GM18873 (cell line): ENCODE results near the gene MINDY4B.

ENCODE experiments used
- ATAC-seq: cut with Tn5 transposase; IDR thresholded peaks from one replicate; pipeline ENCODE4 v1.9.1; 2021; ENCODE audit warnings: mild to moderate bottlenecking, moderate library complexity, moderate number of reproducible peaks; ENCODE audit not compliant: unreplicated experiment, low FRiP score

The MINDY4B gene

DNA sequence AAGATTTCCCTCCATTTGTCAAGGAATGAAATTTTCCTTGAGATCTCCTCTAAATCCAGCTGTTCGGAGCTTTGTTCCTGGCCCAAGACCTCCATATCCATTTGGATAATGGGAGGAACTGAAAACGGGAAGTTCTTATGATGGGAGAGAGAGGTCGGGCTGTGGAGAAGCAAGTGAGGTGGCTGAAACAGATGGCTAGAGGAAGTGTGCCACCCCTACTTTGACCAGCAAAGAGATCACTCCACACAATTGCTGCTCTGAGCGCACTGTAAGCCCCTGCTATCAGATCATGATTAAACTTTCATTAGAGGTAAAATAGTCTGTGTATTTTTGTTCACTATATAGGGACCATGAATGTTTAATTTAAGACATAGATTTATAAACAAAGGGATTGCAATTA is at the start of gene MINDY4B:
Gene MINDY4B (minus strand): TSS at position 101 of the 400 bp plus-strand sequence. CDS start 0 bp downstream, at position 101.
- ATAC-seq: no peak

DNA sequence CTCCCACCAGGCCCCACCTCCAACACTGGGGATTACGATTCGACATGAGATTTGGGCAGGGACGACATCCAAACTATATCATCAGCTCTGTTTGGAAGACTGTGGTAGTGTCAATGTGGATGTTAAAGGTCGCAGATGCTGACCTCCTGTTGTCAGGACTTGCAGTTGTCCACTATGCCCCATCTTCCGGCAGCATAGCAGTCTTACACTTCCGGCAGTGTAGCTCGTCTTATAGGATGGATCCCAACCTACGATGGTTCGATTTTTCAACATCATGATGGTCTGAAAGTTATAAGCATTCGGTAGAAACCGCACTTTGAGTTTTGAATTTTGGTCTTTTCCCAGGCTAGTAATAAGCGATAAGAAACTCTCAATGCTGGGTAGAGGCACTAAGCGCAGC is 46.7 kb upstream of the MINDY4B start:
- ATAC-seq: no peak

GRCh38 chr3:150945226-150946032 is 40.2 kb upstream of the MINDY4B start:
- ATAC-seq: no peak

- no peak for ATAC-seq
These were observed 37.0 kb upstream of the MINDY4B start for GRCh38 chr3:150942221-150942620.

DNA sequence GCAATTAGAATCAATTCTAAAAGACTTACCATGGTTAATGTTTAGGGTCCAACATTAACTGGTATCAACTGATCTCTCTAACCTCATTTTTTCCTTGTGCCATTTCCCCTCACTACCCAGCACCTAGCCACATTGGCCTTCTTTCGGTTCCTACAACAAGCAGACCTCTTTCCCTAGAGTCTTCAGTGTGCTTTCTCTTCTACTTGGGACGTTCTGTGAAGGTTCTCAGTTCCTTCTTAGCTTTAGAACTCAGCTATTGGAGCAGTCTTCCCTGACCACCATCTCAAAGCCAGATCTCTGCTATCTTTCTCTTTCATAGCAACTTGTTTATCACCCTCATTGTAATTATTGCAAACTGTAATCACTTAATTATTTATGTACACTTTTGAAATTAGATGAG is 31.5 kb upstream of the MINDY4B start:
- ATAC-seq: no peak

GRCh38 chr3:150933473-150933995 is 28.3 kb upstream of the MINDY4B start:
- ATAC-seq: no peak

- no peak for ATAC-seq
These were observed 26.5 kb upstream of the MINDY4B start for GRCh38 chr3:150931745-150932144.

GRCh38 chr3:150930839-150931238 is 25.6 kb upstream of the MINDY4B start:
- ATAC-seq: no peak

DNA sequence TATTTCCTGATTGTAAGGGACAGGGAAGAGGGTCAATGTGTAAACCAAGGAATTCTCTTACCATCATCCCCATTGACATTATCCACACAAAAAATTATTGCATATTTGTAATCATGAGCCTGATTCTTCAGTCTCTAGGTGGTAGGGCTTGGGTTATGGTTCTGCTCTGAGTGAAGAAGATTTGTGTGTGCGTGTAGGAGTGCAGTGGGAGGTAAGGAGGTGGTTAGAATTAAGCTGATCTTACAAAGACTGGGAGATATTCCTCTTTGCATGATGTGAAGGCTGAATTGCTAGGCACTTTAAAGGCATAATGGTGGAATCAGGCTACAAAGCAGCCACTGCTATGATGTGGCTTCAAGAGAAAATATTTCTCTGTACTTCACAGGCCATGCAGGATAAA is 23.0 kb upstream of the MINDY4B start:
- no peak for ATAC-seq

- ATAC-seq: no peak
These were observed 21.1 kb upstream of the MINDY4B start for GRCh38 chr3:150926328-150926727.

- no peak for ATAC-seq
These were observed 20.5 kb upstream of the MINDY4B start for GRCh38 chr3:150925751-150926201.

DNA sequence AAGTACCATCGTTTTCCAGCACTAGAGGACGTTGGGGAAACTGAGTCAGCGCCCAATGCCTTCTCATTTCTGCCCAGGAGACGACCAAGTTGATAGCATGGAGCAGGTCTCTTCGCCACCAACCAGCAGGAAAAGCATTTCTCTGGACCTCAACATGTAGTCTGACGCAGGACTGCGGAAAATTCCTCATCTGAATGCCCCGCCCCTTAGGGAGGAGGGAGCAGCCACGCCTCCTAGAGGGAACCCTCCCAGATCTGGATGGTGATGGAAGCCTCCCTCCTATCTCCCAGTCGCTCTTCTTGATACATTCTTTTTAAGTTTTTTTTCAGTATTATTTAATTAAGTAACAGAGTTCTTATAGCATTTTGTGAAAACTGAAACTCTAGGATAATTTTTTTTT is 17.4 kb upstream of the MINDY4B start:
- ATAC-seq: no peak

- ATAC-seq: no peak
These were observed 16.0 kb upstream of the MINDY4B start for GRCh38 chr3:150921209-150921608.

DNA sequence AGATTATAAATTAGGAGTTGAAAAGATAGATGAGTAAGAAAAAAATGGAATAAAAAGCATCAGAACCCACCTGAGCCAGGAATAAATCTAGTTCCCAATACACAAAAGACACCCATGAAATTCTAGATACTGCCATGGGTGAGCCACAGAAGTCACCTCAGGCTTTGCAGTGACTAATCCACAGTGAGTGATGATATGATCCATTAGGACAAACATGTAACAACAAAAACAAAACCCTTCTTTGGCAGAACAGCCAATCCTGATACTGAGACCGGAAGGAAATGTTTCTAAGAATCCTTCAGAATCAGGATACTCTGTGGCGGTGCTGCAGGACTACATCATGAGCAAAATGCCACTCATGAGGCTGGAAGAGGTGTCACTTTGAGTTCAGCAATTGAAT is 15.0 kb upstream of the MINDY4B start:
- ATAC-seq: no peak

GRCh38 chr3:150917951-150918350 is 12.7 kb upstream of the MINDY4B start:
- no peak for ATAC-seq

DNA sequence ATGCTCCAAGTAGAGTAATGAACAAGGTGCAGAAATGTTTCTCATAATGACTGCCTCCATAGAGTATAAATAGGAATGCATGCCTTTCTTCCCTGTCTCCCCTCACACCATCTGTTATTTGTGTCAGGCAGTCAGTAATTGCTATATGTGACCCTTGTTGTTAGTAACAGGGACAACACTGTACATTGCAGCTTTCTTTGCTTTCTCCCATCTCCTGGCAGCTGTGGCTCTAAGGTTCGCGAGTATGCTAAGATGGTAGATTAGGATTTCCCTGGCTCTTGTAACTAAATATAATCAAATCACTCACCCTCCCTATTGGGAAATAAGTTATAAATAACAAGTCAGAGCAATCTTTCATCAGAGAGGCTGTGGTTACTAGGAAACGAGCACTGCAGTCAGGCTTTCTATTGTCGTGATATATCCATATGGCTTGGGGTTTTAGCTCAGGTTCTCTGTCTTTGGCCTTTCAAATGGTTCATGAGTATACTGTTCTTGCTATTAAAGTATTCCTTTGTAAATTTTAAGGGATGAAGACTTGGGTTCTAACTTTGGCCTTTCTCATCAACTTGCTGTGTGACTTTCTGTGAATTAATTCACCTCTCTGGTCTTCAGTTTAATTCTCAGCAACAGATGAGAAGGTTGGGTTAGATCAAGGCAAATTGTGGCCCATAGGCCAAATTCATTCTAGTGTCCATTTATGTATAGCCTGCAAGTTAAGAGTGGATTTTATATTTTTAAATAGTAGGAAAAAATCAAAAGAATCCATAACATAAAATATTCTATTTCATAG is 8.1 kb upstream of the MINDY4B start:
- ATAC-seq: no peak

DNA sequence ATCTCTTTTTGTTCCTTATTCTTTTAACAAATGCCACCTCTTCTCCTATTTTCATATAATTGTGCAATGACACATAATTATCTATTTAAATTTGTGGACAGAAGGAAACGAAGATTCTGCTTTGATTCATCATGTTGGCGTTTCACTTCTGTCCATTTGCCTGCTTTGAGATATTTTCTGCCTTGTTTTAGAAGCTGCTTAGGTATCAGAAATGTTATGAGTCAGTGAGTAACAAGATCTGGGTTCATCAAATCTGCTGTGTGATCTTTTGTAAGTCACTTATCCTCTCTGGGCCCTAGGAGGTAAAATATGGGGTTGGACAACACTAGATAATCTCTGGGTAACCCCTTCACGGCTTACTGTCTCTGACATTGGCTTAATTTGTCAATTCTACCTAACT is 7.3 kb upstream of the MINDY4B start:
- peak; percentile 44 for ATAC-seq

- no peak for ATAC-seq
These were observed 6.5 kb upstream of the MINDY4B start for GRCh38 chr3:150911771-150912170.

DNA sequence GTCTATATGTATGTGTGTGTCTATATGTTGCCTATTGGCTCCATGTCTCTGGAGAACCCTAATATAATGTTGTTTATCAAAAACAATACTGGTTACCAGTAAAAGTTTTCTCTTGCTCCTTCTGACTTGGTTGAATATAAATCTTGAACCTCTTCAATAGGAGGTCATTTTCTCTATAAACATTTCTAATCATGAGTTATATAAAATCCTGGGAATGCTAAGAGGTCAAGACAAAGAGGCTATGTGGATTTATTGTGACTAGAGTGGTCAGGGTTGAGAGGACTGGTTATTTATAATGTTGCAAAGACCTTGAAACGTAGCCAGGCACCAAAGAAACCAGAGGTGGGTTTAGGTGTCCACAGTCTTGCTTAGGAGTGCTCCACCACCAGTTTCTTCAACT is 1.2 kb upstream of the MINDY4B start:
- no peak for ATAC-seq

- no peak for ATAC-seq
These were observed 507 bp upstream of the MINDY4B start for GRCh38 chr3:150905746-150906145.

GRCh38 chr3:150902988-150903387 is 2.3 kb downstream of the MINDY4B start:
- ATAC-seq: no peak
